ENCODE results near the gene RIC8B. TPM values are rescaled to one million over a fixed set of nuclear protein-coding genes. Genes with fewer than 3 reads are reported as not detected.
A peak's percentile ranks its signal among the peaks of the same experiment; 100 is the strongest.

The RIC8B gene
- total and polyA plus RNA-seq, 2 of the 13 experiments (the other 11 are each of a cell fraction or from before 2014, with no cell fraction given): 5.1 to 7.5 TPM

DNA sequence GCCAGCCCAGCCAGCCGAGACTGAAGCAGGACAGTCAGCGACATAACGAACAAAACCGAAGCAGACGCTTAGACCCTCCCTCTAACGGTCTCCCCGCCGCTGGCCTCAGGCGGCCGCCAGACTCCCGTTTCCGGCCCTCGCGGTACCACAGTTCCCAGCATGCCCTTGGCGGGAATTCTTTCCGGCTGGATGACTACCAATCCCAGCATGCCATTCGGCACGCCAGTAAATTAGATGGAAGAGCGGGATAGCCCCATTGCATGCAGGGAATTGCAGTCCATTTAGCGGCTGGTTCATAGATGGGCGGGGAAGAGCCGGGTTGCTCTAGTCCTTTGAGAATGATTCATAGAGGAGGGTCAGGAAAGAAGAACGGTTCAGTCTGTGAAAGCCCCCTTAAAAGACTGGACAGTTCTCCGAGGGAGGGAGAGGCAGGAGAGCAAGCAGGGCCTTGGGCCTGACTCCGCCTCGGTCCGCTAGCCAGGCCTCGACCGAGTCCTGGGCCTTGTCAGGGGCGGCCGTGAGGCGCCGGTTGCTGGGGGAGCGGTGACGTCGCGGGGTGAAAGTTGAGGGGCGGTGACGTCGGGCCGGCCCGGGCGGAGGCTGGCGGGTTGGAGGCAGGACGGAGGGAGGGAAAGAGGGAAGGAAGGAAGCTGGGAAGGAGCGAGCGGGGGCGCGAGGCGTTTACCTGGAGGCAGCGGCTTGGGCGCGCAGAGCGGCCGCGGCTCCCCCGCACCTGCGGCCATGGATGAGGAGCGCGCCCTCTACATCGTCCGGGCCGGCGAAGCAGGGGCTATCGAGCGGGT is at the start of gene RIC8B (continued):
- TF ChIP-seq MYC (CRISPR knock-in tag; IDR thresholded peaks at IDR 0.05; ENCODE audit: borderline replicate concordance) (peak; percentile 67; the same call in 1 of the 2 replicates), PRPF4 (IDR thresholded peaks at IDR 0.05; ENCODE audit: low read depth, low read length, poor library complexity, severe bottlenecking) (no peak), MAFF (IDR thresholded peaks at IDR 0.05; ENCODE audit: low read depth, low read length) (0 out of 2 replicates have a peak, but pooled peaks have one; percentile 1), RAD21 (CRISPR knock-in tag; IDR thresholded peaks at IDR 0.05) (peak; percentile 10; the same call in 1 of the 2 replicates), FOXK1 (CRISPR knock-in tag; IDR thresholded peaks at IDR 0.05; ENCODE audit: borderline replicate concordance, low read depth) (peak; percentile 23; the same call in 1 of the 2 replicates), TCF7L2 (IDR thresholded peaks at IDR 0.05; ENCODE audit: low read depth, low read length) (no peak), MAF1 (CRISPR knock-in tag; IDR thresholded peaks at IDR 0.05; ENCODE audit: borderline replicate concordance) (0 out of 2 replicates have a peak, but pooled peaks have one; percentile 50), DNMT1 (CRISPR knock-in tag; IDR thresholded peaks at IDR 0.05) (no peak)
- TF ChIP-seq, protein P1, sequence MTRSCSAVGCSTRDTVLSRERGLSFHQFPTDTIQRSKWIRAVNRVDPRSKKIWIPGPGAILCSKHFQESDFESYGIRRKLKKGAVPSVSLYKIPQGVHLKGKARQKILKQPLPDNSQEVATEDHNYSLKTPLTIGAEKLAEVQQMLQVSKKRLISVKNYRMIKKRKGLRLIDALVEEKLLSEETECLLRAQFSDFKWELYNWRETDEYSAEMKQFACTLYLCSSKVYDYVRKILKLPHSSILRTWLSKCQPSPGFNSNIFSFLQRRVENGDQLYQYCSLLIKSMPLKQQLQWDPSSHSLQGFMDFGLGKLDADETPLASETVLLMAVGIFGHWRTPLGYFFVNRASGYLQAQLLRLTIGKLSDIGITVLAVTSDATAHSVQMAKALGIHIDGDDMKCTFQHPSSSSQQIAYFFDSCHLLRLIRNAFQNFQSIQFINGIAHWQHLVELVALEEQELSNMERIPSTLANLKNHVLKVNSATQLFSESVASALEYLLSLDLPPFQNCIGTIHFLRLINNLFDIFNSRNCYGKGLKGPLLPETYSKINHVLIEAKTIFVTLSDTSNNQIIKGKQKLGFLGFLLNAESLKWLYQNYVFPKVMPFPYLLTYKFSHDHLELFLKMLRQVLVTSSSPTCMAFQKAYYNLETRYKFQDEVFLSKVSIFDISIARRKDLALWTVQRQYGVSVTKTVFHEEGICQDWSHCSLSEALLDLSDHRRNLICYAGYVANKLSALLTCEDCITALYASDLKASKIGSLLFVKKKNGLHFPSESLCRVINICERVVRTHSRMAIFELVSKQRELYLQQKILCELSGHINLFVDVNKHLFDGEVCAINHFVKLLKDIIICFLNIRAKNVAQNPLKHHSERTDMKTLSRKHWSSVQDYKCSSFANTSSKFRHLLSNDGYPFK (CRISPR knock-in tag; IDR thresholded peaks at IDR 0.05; ENCODE audit: borderline replicate concordance): peak; percentile 89
- TF ChIP-seq, protein P2, sequence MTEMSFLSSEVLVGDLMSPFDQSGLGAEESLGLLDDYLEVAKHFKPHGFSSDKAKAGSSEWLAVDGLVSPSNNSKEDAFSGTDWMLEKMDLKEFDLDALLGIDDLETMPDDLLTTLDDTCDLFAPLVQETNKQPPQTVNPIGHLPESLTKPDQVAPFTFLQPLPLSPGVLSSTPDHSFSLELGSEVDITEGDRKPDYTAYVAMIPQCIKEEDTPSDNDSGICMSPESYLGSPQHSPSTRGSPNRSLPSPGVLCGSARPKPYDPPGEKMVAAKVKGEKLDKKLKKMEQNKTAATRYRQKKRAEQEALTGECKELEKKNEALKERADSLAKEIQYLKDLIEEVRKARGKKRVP (CRISPR knock-in tag; IDR thresholded peaks at IDR 0.05): peak in 1 of 2 experiments; percentile 76; a peak in 1 of 4 replicates
- TF ChIP-seq, protein P3, sequence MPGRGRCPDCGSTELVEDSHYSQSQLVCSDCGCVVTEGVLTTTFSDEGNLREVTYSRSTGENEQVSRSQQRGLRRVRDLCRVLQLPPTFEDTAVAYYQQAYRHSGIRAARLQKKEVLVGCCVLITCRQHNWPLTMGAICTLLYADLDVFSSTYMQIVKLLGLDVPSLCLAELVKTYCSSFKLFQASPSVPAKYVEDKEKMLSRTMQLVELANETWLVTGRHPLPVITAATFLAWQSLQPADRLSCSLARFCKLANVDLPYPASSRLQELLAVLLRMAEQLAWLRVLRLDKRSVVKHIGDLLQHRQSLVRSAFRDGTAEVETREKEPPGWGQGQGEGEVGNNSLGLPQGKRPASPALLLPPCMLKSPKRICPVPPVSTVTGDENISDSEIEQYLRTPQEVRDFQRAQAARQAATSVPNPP (CRISPR knock-in tag; IDR thresholded peaks at IDR 0.05): no peak
- TF ChIP-seq, protein P4, sequence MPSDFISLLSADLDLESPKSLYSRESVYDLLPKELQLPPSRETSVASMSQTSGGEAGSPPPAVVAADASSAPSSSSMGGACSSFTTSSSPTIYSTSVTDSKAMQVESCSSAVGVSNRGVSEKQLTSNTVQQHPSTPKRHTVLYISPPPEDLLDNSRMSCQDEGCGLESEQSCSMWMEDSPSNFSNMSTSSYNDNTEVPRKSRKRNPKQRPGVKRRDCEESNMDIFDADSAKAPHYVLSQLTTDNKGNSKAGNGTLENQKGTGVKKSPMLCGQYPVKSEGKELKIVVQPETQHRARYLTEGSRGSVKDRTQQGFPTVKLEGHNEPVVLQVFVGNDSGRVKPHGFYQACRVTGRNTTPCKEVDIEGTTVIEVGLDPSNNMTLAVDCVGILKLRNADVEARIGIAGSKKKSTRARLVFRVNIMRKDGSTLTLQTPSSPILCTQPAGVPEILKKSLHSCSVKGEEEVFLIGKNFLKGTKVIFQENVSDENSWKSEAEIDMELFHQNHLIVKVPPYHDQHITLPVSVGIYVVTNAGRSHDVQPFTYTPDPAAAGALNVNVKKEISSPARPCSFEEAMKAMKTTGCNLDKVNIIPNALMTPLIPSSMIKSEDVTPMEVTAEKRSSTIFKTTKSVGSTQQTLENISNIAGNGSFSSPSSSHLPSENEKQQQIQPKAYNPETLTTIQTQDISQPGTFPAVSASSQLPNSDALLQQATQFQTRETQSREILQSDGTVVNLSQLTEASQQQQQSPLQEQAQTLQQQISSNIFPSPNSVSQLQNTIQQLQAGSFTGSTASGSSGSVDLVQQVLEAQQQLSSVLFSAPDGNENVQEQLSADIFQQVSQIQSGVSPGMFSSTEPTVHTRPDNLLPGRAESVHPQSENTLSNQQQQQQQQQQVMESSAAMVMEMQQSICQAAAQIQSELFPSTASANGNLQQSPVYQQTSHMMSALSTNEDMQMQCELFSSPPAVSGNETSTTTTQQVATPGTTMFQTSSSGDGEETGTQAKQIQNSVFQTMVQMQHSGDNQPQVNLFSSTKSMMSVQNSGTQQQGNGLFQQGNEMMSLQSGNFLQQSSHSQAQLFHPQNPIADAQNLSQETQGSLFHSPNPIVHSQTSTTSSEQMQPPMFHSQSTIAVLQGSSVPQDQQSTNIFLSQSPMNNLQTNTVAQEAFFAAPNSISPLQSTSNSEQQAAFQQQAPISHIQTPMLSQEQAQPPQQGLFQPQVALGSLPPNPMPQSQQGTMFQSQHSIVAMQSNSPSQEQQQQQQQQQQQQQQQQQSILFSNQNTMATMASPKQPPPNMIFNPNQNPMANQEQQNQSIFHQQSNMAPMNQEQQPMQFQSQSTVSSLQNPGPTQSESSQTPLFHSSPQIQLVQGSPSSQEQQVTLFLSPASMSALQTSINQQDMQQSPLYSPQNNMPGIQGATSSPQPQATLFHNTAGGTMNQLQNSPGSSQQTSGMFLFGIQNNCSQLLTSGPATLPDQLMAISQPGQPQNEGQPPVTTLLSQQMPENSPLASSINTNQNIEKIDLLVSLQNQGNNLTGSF (CRISPR knock-in tag; IDR thresholded peaks at IDR 0.05): 0 out of 2 replicates have a peak, but pooled peaks have one; percentile 67

Data from HepG2 (cell line).